Right lobe of liver (tissue), 6 donors: ENCODE results near the gene SCGB3A1. TPM values are rescaled to one million over a fixed set of nuclear protein-coding genes. Genes with fewer than 3 reads are reported as not detected.

Source experiments
- ATAC-seq, 4 donors: fragments of 200-7000 bp; cut with Tn5 transposase; one replicate each; pipeline ENCODE4 v1.9.1; 2020; ENCODE audit warnings: mild to moderate bottlenecking in 4 of 4, moderate library complexity in 4 of 4
- DNase-seq, 3 donors: peaks; one replicate each; pipeline ENCODE4 v3.0.0-alpha.2; 2020
- H3K27ac ChIP-seq, 3 donors: fragments of 200-600 bp; one replicate each; pipeline ENCODE4 v1.8.0; 2022
- H3K27me3 ChIP-seq, 2 donors: fragments of 200-600 bp; one replicate each; pipeline ENCODE4 v1.8.0; 2022
- H3K36me3 ChIP-seq, 4 donors: fragments of 200-600 bp; sonication (generic) in 1 of 4; one replicate each; pipeline versions ENCODE4 v1.5.1 to v1.8.0; 2017 to 2022; ENCODE audit warnings: control low read depth in 1 of 4
- H3K4me1 ChIP-seq, 4 donors: fragments of 200-600 bp; sonication (generic) in 1 of 4; one replicate each; pipeline versions ENCODE4 v1.5.1 to v1.8.0; 2017 to 2022; ENCODE audit warnings: control low read depth in 1 of 4
- H3K4me3 ChIP-seq, 3 donors: fragments of 200-600 bp; one replicate each; pipeline ENCODE4 v1.8.0; 2022
- H3K9me3 ChIP-seq, 4 donors: fragments of 200-600 bp; sonication (generic) in 1 of 4; one replicate each; pipeline versions ENCODE4 v1.5.1 to v1.8.0; 2017 to 2022; ENCODE audit warnings: control low read depth in 1 of 4
- CTCF ChIP-seq, 4 donors: fragments of 200-600 bp in 3 of 4; fragments of 450-650 bp in 1 of 4; IDR thresholded peaks; one replicate each; pipeline versions ENCODE4 v1.5.1 to v1.8.0; 2016 to 2022; ENCODE audit warnings: antibody characterized with exemption in 4 of 4, mild to moderate bottlenecking in 2 of 4
- POLR2A ChIP-seq: fragments of 450-650 bp; IDR thresholded peaks from one replicate; pipeline ENCODE4 v1.6.1; 2017; ENCODE audit warnings: antibody characterized with exemption, mild to moderate bottlenecking
- WGBS: methylation state at CpG from one replicate; pipeline ENCODE4 v1.1.6; 2018; ENCODE audit warnings: low coverage, low lambda C conversion rate; ENCODE audit not compliant: insufficient coverage; ENCODE audit errors: missing lambda C conversion rate; 5-methylcytosine and 5-hydroxymethylcytosine counted together
- intact Hi-C, 2 donors: fragments of 100-400 bp; cut with DNase I; formaldehyde crosslinking; loops; one replicate each; pipeline versions ENCODE4 v1.11.2 to v1.14.1; 2022
- total RNA-seq, 6 experiments: library from RNA; depleted of rRNA in 2 of 6; stranded (reverse); fragments of >200 nt in 2 of 6; fragmentation: NEBNext Ultra II Directional in 3 of 6; extraction: Animal tissue kit (Norgen Biotek cat#: 25700) in 3 of 6; gene quantifications; one replicate each; pipeline versions ENCODE4 v1.1.0 to v1.2.4, GENCODE V29; 2016 to 2023
- donor health status: DM: no; HTN: yes; CAD: no.
- donor health status: DM: no; HTN: no; CAD: no.
- donor health status: DM: no; HTN: no; CAD: no.
- donor health status: DM: no; HTN: yes; CAD: no.
- donor health status: DM: no; HTN: yes; CAD: no.

Gene SCGB3A1
- total RNA-seq, 6 experiments from 2014 or later: 0.57 to 3.3 TPM; not detected in 4

GRCh38 chr5:180600554-180601041 is 9.3 kb upstream of the SCGB3A1 start:
- DNase-seq: peak in 1 of 3 donors; percentile 33
- Histone ChIP-seq H3K9me3 (no peaks in the 10 kb centered on the region), H3K27me3 (no peaks in the 10 kb centered on the region), H3K4me3 (no peak overlapping the region), H3K36me3 (no peaks in the 10 kb centered on the region), H3K4me1 (peaks cover 0 to 2% (median 0%) of the 10 kb centered on the region in 4 donors), H3K27ac (no peak overlapping the region)
- no peak for TF ChIP-seq CTCF (IDR thresholded peaks at IDR 0.05)
- TF ChIP-seq POLR2A: no peak
- peak in 1 of 4 donors; percentile 14 for ATAC-seq
- intact Hi-C loops: no loop called here
- WGBS: no CpG with 5 or more reads among the region's 12 CpGs

DNA sequence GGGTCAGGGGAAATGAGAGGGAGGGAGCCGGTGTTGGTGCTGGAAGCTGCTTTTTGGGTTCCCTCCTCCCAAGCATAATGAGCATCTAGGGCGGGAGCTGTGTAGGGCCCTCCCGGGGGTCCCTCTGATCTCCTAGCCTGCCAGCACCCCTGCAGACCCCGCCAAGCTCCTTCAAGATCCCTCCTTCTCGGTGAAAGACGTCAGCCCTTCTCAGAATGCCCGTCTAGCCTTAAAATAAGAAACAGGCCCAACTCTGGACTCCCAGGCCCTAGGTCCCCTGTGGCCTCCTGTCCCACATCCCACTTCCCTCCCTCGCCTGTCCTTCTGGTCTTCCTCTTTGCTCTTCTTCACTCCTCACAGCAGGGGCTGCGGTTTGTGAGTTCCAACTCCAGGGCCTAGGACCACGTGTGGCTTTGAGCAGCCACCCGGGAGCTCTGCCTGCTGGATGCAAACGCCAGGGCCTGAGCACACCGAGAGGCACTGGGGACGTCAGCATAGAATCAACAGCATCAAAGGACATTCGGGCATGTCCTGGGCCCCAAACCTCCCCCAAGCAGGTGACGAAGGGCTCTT is 8.8 kb upstream of the SCGB3A1 start:
- Histone ChIP-seq H3K27ac (no peak overlapping the region), H3K4me1 (peaks cover 0 to 5% (median 2%) of the 10 kb centered on the region in 4 donors), H3K27me3 (no peaks in the 10 kb centered on the region), H3K4me3 (no peak overlapping the region), H3K9me3 (no peaks in the 10 kb centered on the region), H3K36me3 (no peaks in the 10 kb centered on the region)
- DNase-seq (no peak), ATAC-seq (no peak)
- intact Hi-C loops: no loop called here
- no peak for TF ChIP-seq CTCF (IDR thresholded peaks at IDR 0.05)
- TF ChIP-seq POLR2A: no peak
- 48% methylated on average over 3 of the region's 16 CpGs for WGBS

DNA sequence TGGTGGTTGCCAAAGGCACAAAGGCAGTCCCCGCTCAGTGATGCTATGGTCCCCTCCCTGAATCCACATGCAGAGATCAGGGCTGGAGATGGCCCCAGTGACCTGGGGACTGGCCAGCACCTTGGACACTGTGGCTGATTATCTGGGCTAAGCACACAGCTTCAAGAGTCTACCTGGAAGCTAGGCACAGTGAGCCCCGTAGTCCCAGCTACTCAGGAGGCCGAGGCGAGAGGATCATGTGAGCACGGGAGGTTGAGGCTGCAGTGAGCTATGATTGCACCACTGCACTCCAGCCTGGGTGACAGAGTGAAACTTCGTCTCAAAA is 8.3 kb upstream of the SCGB3A1 start:
- Histone ChIP-seq H3K4me1 (peaks cover 0 to 5% (median 2%) of the 10 kb centered on the region in 4 donors), H3K27me3 (no peaks in the 10 kb centered on the region), H3K36me3 (no peaks in the 10 kb centered on the region), H3K27ac (no peak overlapping the region), H3K4me3 (no peak overlapping the region), H3K9me3 (no peaks in the 10 kb centered on the region)
- ATAC-seq (no peak), DNase-seq (no peak)
- 86% methylated on average over 4 of the region's 6 CpGs for WGBS
- TF ChIP-seq POLR2A: no peak
- no peak for TF ChIP-seq CTCF (IDR thresholded peaks at IDR 0.05)
- intact Hi-C loops: no loop called here

- no peak for DNase-seq
- H3K27ac ChIP-seq: no peak overlapping the region
- no peaks in the 10 kb centered on the region for H3K9me3 ChIP-seq
- H3K36me3 ChIP-seq: no peaks in the 10 kb centered on the region
- H3K27me3 ChIP-seq: no peaks in the 10 kb centered on the region
- no peak overlapping the region for H3K4me3 ChIP-seq
- TF ChIP-seq POLR2A (no peak), CTCF (IDR thresholded peaks at IDR 0.05) (no peak)
- intact Hi-C loops: no loop called here
- H3K4me1 ChIP-seq: peaks cover 0 to 5% (median 2%) of the 10 kb centered on the region in 4 donors
- ATAC-seq: no peak
- WGBS: 83% methylated on average over 1 of the region's 16 CpGs
These were observed 7.7 kb upstream of the SCGB3A1 start for GRCh38 chr5:180598797-180599589.
